Measurements from ENCODE around the gene EIF4E3.

Gene EIF4E3

GRCh38 chr3:71645140-71645539, 80.1 kb downstream of the EIF4E3 start:
- DNase-seq = no peak

- DNase-seq = no peak
Observed at GRCh38 chr3:71641674-71642073, 83.5 kb downstream of the EIF4E3 start.

- no peak for DNase-seq
Observed at GRCh38 chr3:71640331-71640983, 84.7 kb downstream of the EIF4E3 start.

DNA sequence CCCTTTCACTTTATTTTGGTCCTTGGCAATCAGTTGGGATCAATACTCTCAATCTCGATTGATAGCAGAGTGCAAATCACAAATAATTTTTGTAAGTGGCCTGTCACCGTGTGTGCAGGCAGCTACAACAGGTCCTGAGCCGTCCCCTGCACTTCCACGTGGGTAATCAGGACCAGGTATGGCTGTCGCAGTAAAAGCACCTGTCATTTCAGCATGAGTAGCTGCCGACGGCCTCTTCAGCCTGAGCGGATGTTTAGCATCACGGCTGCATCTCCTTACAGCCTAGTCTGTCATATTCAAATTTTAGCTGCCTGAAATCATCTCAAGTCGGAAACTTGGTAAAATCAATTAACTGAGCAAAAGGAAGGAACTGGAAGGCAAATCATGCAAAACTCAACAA, 88.7 kb downstream of the EIF4E3 start:
- DNase-seq = no peak

DNA sequence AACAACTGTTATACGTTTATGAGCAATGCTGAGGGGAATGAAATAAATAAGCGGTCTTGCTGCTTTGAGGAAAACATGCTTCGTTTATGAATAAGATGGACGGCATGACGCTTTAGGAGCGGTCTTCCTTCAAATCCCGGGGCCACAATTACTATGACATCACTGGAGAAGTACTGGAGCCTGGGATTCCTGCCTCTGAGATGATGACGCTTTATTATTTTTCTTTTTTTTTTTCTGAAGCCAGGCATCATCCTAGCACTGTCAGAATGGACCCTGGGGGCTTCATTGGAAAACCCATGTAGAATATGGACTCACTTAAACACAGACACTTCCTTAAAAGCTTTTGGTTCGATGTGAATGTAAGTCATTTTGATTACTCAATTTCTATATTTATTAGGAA, 89.2 kb downstream of the EIF4E3 start:
- DNase-seq = no peak

- no peak for DNase-seq
Observed at GRCh38 chr3:71634671-71635070, 90.5 kb downstream of the EIF4E3 start.

GRCh38 chr3:71629711-71630110, 95.5 kb downstream of the EIF4E3 start:
- no peak for DNase-seq

DNA sequence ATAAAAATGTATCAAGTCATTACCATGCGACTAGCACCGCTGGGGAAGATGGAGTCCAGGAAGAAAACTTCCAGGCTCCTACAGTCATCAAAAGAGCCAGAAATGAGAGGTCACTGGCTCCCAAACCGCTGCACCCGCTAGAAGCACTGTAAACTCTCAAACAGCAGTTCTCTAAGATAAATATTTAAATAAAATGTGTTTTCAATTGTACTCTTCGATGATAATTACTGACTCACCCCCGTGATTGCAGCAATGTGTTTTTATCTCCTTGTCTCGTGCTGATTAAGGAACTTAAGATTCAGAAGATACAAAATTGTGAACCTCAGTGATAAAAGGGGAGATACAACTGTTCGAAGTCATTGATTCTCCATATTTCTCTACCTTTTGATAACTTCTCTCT, 95.9 kb downstream of the EIF4E3 start:
- DNase-seq = peak; percentile 88

DNA sequence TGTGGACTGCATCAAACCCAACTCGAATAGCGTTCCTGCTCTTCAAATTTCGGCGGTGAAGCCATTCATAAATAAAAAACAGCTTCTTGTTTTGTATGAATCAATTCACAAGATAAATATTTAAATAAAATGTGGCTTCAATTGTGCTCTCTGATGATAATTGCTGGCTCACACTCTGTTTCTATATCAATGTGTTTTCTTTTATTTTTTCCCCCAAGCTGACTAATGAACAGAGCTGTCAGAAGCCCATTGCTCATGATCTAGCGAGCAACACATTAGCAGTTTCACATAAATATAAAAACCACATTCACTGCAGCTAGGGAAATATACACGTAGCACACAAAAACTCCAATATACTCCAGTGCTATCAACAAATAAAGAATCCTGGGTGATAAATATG, 96.7 kb downstream of the EIF4E3 start:
- DNase-seq = peak; percentile 81

DNA sequence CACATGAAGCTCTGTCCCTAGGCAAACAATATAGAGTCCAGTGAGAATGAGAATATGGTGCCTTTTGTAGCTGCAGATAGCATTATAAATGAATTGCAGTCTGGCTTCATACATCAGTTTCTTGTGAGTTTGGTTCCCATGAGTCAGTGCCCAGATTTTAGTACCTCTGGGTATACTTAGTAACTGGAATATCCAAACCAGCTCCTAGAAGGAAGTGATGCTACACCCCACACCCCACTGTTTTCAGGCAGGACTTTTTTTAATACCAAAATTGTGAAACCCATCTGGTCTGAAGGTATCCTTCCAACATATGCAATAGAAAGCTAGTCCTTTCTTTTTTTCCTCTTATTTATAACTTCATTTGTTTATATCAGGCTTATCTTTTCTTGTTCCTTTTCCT, 99.5 kb downstream of the EIF4E3 start:
- DNase-seq = no peak

Measured in fibroblast of skin of right quadriceps (primary cell).